Embryonic facial prominence (tissue), 1 donor: ENCODE measurements around the gene STIL.
"Not testable (repeated sequence)": the region's sequence is repeated elsewhere in the genome, so short reads cannot be mapped to it uniquely, and the experiment has no call there.

Experiments used
- DNase-seq: peaks from one replicate; pipeline ENCODE4 v3.0.0-alpha.2; 2016; ENCODE audit errors: extremely low spot score

STIL gene

GRCh38 chr1:47219590-47220220 lies 94.2 kb downstream of the STIL start:
- DNase-seq: no peak

GRCh38 chr1:47219001-47219400 lies 94.9 kb downstream of the STIL start:
- DNase-seq: no peak

GRCh38 chr1:47216278-47217059 lies 97.5 kb downstream of the STIL start:
- no peak for DNase-seq

- DNase-seq: no peak
Measured at GRCh38 chr1:47215713-47216112, 98.2 kb downstream of the STIL start.

- no peak for DNase-seq
Measured at GRCh38 chr1:47214549-47214948, 99.4 kb downstream of the STIL start.

- no peak for DNase-seq
Measured at GRCh38 chr1:47213230-47213963, 100.5 kb downstream of the STIL start.

- no peak for DNase-seq
Measured at GRCh38 chr1:47212636-47213229, 101.2 kb downstream of the STIL start.

GRCh38 chr1:47211796-47212269 lies 102.1 kb downstream of the STIL start:
- DNase-seq: no peak

GRCh38 chr1:47210666-47211065 lies 103.3 kb downstream of the STIL start:
- DNase-seq: no peak

- no peak for DNase-seq
Measured at GRCh38 chr1:47209725-47210325, 104.1 kb downstream of the STIL start.

GRCh38 chr1:47209091-47209490 lies 104.9 kb downstream of the STIL start:
- DNase-seq: no peak

GRCh38 chr1:47208374-47208850 lies 105.5 kb downstream of the STIL start:
- DNase-seq: no peak

- no peak for DNase-seq
Measured at GRCh38 chr1:47207803-47208373, 106.1 kb downstream of the STIL start.

- no peak for DNase-seq
Measured at GRCh38 chr1:47205918-47206317, 108.0 kb downstream of the STIL start.

GRCh38 chr1:47203504-47203903 lies 110.4 kb downstream of the STIL start:
- not testable (repeated sequence) for DNase-seq

GRCh38 chr1:47201179-47201578 lies 112.8 kb downstream of the STIL start:
- DNase-seq: no peak
